ENCODE data around the gene AP3S2. TPM values are rescaled to one million over a fixed set of nuclear protein-coding genes. Genes with fewer than 3 reads are reported as not detected.
"Not testable (repeated sequence)": the region's sequence is repeated elsewhere in the genome, so short reads cannot be mapped to it uniquely, and the experiment has no call there.

AP3S2 gene
- total RNA-seq, 2 experiments from 2014 or later = 12.4 to 15.3 TPM

DNA sequence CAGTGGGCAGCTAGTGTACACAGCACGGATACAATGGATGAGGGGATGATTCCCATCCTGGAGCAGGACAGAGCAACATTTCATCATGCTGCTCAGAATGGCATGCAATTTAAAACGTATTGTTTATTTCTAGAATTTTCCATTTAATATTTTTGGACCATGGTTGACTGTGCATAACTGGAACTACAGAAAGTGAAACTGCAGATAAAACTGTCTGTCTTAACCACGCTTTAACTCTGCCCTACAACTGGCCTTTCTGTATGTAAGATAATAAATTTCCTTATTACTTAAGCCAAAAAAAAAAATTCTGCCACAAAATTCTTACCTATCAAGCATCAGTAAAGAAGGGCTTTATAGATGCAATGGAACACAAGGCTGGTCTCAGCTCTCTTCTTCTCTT lies 33.4 kb downstream of the AP3S2 start:
- no peaks in the 10 kb centered on the region for H3K9me3 Mint-ChIP-seq (ENCODE audit: low read depth)
- intact Hi-C loops (cut with DNase I, micrococcal nuclease) = no loop called here
- H3K27ac Mint-ChIP-seq = no peak overlapping the region

DNA sequence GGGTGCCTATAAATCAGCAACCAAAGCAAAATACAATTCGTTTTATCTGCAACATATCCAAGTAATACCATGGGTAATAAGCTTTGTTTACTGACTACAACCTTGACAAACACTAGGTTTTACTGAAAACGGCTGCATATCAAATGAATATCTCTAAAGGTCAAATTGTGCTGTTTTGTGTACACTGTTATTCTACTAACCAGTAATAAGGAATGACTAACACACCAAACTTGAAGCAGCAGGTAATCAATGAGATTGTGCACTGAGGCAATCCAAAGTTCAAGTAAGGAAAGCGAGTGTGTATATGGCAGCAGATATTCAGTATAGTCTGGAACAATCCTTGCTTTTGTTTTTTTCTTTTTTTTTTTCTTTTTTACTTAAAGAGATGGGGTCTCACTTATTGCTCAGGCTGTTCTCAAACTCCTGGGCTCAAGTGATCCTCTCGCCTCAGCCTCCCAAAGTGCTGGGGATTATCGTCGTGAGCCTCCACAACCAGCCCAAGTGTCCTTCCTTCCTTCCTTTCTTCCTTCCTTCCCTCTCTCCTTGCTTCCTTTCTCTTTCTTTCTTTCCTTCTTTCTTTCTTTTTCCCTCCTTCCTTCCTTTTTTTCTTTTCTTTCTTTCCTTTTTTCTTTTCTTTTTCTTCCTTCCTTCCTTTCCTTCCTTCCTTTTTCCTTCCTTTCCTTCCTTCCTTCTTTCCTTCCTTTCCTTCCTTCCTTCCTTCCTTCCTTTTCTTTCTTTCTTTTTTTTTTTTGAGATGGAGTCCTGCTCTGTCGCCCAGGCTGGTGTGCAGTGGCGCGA lies 34.9 kb downstream of the AP3S2 start:
- H3K4me1 Mint-ChIP-seq = no peaks in the 10 kb centered on the region
- H3K27ac Mint-ChIP-seq = no peak overlapping the region
- ChIA-PET CTCF (no interaction called here), POLR2A (no interaction called here)
- intact Hi-C loops (cut with DNase I, micrococcal nuclease) = no loop called here
- H3K36me3 Mint-ChIP-seq (ENCODE audit: low read depth) = peaks cover 11% of the 10 kb centered on the region
- no peak overlapping the region for H3K4me3 Mint-ChIP-seq
- no peaks in the 10 kb centered on the region for H3K9me3 Mint-ChIP-seq (ENCODE audit: low read depth)
- ATAC-seq (no peak), DNase-seq (no peak)
- no peaks in the 10 kb centered on the region for H3K27me3 Mint-ChIP-seq

More for the DNA sequence above, 33.4 kb downstream of the AP3S2 start:
- ChIA-PET POLR2A (no interaction called here), CTCF (interaction anchor here (0.5 to 1.7 kb wide), 5 partner anchors 14 to 333 kb away, joined by 3 to 11 read pairs (median 3); partner anchors contain the start of gene MESP1)
- H3K4me3 Mint-ChIP-seq = no peak overlapping the region
- H3K27me3 Mint-ChIP-seq = no peaks in the 10 kb centered on the region
- H3K36me3 Mint-ChIP-seq (ENCODE audit: low read depth) = peaks cover 12% of the 10 kb centered on the region
- no peak for ATAC-seq
- DNase-seq = no peak
- H3K4me1 Mint-ChIP-seq = no peaks in the 10 kb centered on the region

DNA sequence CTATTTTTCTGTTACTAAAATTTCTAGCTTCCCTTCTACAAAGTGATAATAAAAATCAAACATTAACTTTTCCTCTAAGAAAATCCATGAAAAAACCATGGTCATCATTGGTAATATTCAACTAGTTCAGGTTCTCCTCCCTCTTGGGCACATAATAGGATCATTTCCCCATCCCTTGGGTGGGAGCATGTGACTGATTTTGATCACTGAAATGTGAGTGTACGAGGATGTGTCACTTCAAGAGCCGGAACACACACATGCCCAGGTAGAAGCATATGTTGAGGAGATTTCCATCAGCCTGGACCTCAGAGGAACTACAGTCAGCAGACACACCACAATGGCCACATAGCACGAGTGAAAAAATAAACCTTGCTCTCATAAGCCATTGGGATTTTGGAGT lies 36.1 kb downstream of the AP3S2 start:
- Mint-ChIP-seq H3K9me3 (ENCODE audit: low read depth) (no peaks in the 10 kb centered on the region), H3K27me3 (no peaks in the 10 kb centered on the region), H3K36me3 (ENCODE audit: low read depth) (peaks cover 11% of the 10 kb centered on the region), H3K4me1 (no peaks in the 10 kb centered on the region), H3K4me3 (no peak overlapping the region), H3K27ac (no peak overlapping the region)
- DNase-seq (no peak), ATAC-seq (no peak)
- intact Hi-C loops (cut with DNase I, micrococcal nuclease) = no loop called here
- CTCF ChIA-PET = interaction anchor here (0.6 to 1.4 kb wide), 4 partner anchors 13 to 32 kb away, joined by 3 to 5 read pairs (median 4); no protein-coding TSS in a partner anchor
- POLR2A ChIA-PET = no interaction called here

DNA sequence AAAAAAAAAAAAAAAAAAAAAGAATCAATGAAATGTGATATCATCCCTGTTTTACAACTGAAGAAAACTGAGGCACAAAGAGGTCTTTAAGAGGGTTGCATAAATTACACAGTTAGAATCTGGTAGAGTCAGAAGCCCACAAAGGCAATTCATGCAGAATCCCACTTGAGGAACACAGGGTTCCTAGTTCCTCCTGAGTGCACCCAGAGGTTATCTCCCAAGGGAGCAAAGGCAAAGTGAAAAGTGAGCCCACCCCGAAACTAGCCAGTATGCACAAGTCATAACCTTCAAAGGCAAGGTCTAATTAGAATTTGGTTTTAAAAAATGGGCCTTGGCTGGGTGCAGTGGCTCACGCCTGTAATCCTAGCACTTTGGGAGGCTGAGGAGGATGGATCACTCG lies 37.8 kb downstream of the AP3S2 start:
- POLR2A ChIA-PET = no interaction called here
- intact Hi-C loops (cut with DNase I, micrococcal nuclease) = no loop called here
- ATAC-seq = no peak
- peaks cover 13% of the 10 kb centered on the region for H3K36me3 Mint-ChIP-seq (ENCODE audit: low read depth)
- CTCF ChIA-PET = no interaction called here
- H3K9me3 Mint-ChIP-seq (ENCODE audit: low read depth) = no peaks in the 10 kb centered on the region
- no peak overlapping the region for H3K4me3 Mint-ChIP-seq
- H3K27ac Mint-ChIP-seq = no peak overlapping the region
- no peaks in the 10 kb centered on the region for H3K4me1 Mint-ChIP-seq
- no peaks in the 10 kb centered on the region for H3K27me3 Mint-ChIP-seq
- DNase-seq = no peak

DNA sequence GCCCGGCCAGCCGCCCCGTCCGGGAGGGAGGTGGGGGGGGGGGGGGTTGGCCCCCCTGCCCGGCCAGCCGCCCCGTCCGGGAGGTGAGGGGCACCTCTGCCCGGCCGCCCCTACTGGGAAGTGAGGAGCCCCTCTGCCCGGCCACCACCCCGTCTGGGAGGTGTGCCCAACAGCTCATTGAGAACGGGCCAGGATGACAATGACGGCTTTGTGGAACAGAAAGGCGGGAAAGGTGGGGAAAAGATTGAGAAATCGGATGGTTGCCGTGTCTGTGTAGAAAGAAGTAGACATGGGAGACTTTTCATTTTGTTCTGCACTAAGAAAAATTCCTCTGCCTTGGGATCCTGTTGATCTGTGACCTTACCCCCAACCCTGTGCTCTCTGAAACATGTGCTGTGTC lies 38.9 kb downstream of the AP3S2 start:
- H3K4me3 Mint-ChIP-seq; H3K27me3 Mint-ChIP-seq; H3K27ac Mint-ChIP-seq; CTCF ChIA-PET; H3K9me3 Mint-ChIP-seq (ENCODE audit: low read depth); H3K4me1 Mint-ChIP-seq; POLR2A ChIA-PET; ATAC-seq; DNase-seq; intact Hi-C loops (cut with DNase I, micrococcal nuclease): not testable (repeated sequence)
- peaks cover 16% of the 10 kb centered on the region for H3K36me3 Mint-ChIP-seq (ENCODE audit: low read depth)

DNA sequence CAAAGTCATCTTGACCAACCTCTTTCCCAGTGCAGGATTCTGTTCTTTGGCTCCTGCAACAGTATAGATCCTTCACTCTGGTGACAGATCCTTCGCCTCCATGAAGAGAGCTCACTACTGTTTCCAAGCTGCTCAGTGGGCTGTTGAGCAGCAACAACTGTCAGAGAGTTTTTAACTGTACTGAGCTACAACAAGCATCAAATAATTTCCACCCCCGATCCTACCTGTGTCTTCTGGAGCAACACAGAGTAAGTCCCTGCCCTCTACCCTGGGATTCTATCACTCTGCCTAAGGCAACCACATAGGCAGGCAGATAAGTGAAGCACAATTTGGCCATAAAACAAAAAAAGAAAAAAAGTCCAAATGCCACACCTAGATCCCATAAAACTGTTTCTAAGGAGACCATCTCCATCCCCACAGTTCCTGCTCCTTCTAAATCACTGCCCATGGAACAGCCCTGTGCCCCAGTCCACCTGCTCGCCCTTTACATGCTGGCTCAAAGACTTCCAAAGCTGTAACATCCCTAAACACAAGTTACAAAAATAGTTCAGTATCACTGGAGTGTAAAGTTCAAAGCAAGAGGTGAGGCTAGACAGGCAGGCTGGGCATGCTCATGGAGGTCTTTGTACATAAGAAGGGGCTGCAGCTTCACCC lies 41.3 kb downstream of the AP3S2 start:
- Mint-ChIP-seq H3K27me3 (no peaks in the 10 kb centered on the region), H3K27ac (no peak overlapping the region), H3K36me3 (ENCODE audit: low read depth) (peaks cover 18% of the 10 kb centered on the region), H3K4me1 (peaks cover 7% of the 10 kb centered on the region), H3K4me3 (no peak overlapping the region), H3K9me3 (ENCODE audit: low read depth) (no peaks in the 10 kb centered on the region)
- DNase-seq (no peak), ATAC-seq (no peak)
- POLR2A ChIA-PET = no interaction called here
- CTCF ChIA-PET = interaction anchor here (0.6 to 1.2 kb wide), 3 partner anchors 39 to 394 kb away, joined by 3 to 4 read pairs (median 3); no protein-coding TSS in a partner anchor
- intact Hi-C loops (cut with DNase I, micrococcal nuclease) = no loop called here

DNA sequence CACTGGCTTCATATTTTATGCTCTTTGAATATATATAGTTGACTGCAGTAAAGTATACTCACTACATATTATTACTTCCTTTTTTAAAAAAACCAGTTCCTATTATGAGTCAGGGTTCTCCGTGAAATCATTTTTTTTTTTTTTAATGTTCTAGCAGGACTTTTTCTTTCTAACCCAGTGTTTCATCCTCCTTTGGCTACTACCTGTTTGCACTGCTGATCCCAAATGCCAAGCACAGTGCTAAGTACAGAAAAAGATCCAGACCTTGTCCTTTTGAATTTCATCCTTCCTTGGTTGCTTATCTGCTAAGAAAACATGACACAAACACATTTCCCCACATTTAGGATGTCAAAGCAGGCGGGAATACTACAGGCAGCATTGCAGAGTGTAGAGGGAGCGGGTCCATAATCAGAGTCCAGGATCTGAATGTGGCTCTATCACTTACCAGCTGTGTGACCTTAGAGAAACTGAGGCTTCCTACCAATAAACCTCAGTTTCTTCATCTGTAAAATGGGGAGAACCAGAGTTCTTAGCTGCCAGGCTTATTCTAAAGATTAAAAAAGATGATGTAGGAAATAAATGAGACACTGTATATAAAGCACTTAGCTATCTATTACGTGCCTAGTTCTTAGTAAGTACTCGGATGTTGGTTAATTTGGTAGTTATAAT lies 42.0 kb downstream of the AP3S2 start:
- H3K36me3 Mint-ChIP-seq (ENCODE audit: low read depth) = peaks cover 20% of the 10 kb centered on the region
- H3K27me3 Mint-ChIP-seq = no peaks in the 10 kb centered on the region
- ATAC-seq (no peak), DNase-seq (no peak)
- ChIA-PET CTCF (interaction anchor here (1.2 kb wide), 1 partner anchor 91 kb away, joined by 3 read pairs; no protein-coding TSS in a partner anchor), POLR2A (no interaction called here)
- no peak overlapping the region for H3K4me3 Mint-ChIP-seq
- peaks cover 7% of the 10 kb centered on the region for H3K4me1 Mint-ChIP-seq
- H3K27ac Mint-ChIP-seq = no peak overlapping the region
- intact Hi-C loops (cut with DNase I, micrococcal nuclease) = no loop called here
- no peaks in the 10 kb centered on the region for H3K9me3 Mint-ChIP-seq (ENCODE audit: low read depth)

DNA sequence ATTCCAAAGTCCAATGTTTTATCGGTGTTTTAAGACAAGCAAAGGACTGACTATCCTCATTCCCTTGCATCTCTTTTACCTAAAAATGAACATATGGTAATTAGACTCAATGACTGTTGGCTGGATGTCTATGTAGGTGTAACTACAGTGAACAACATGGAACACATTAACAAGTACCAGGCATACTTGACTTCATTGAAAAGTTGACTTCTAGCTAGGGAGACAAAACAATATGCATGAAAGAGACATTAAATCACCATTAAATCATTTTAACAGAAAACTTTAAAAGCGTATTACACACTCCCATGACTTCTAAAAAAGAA lies 44.9 kb downstream of the AP3S2 start:
- ChIA-PET CTCF (interaction anchor here (1.1 kb wide), 2 partner anchors 26 to 88 kb away, joined by 3 to 8 read pairs; no protein-coding TSS in a partner anchor), POLR2A (no interaction called here)
- Mint-ChIP-seq H3K36me3 (ENCODE audit: low read depth) (peaks cover 16% of the 10 kb centered on the region), H3K4me3 (no peak overlapping the region), H3K4me1 (peaks cover 16% of the 10 kb centered on the region), H3K27me3 (no peaks in the 10 kb centered on the region), H3K9me3 (ENCODE audit: low read depth) (no peaks in the 10 kb centered on the region), H3K27ac (peak overlapping the region; percentile 0)
- ATAC-seq (no peak), DNase-seq (no peak)
- intact Hi-C loops (cut with DNase I, micrococcal nuclease) = no loop called here

DNA sequence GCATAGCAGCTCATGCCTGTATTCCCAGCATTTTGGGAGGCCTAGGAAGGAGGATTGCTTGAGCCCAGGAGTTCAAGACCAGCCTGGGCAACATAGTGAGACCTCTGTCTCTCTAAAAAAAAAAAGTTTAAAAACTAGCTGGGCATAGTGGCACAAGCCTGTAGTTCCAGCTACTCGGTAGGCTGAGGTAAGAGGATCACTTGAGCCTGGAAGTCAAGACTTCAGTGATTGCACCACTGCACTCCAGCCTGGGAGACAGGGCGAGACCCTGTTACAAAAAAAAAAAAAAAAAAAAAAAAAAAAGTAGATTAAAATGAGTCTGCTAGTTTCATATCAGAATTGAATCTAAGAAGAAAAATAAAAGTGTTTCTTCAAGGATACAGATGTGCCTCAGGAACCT lies 46.7 kb downstream of the AP3S2 start:
- peak overlapping the region; percentile 65 for H3K27ac Mint-ChIP-seq
- intact Hi-C loops (cut with DNase I, micrococcal nuclease) = no loop called here
- DNase-seq (no peak), ATAC-seq (no peak)
- POLR2A ChIA-PET = no interaction called here
- no peaks in the 10 kb centered on the region for H3K9me3 Mint-ChIP-seq (ENCODE audit: low read depth)
- peaks cover 19% of the 10 kb centered on the region for H3K4me1 Mint-ChIP-seq
- no peak overlapping the region for H3K4me3 Mint-ChIP-seq
- CTCF ChIA-PET = interaction anchor here (0.6 to 1.6 kb wide), 3 partner anchors 9 to 50 kb away, joined by 3 to 4 read pairs (median 4); no protein-coding TSS in a partner anchor
- peaks cover 12% of the 10 kb centered on the region for H3K36me3 Mint-ChIP-seq (ENCODE audit: low read depth)
- no peaks in the 10 kb centered on the region for H3K27me3 Mint-ChIP-seq

DNA sequence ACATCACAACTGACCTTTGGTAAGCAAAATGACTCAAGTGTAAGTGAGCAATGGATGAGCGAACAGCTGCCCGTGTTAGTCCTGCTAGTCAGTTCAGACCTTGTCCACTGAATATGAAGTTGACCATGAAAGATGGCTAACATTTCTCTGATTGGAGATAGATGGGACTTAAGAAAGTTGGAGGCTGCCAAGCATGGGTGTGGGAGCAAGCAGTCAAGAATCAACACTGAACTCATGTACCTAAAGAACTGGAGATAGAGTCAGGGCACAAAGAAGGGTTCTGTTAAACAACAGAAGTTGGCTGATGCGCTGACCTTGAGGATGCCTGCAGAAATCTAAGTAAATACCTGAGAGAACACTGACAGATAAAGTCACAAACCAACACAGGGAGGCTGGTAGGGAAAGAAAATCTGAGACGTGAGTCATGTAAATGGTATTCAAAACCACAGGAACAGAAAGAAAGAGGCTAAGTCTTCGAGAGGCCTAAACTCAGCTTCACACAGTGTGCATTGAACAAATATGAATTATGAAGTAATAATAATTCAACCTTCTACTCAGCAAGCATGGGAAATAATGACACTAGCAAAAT lies 48.4 kb downstream of the AP3S2 start:
- Mint-ChIP-seq H3K27ac (no peak overlapping the region), H3K9me3 (ENCODE audit: low read depth) (no peaks in the 10 kb centered on the region), H3K4me1 (peaks cover 22% of the 10 kb centered on the region), H3K36me3 (ENCODE audit: low read depth) (peaks cover 8% of the 10 kb centered on the region), H3K27me3 (no peaks in the 10 kb centered on the region), H3K4me3 (no peak overlapping the region)
- intact Hi-C loops (cut with DNase I, micrococcal nuclease) = no loop called here
- ATAC-seq (peak; percentile 57), DNase-seq (no peak)
- POLR2A ChIA-PET = no interaction called here
- CTCF ChIA-PET = interaction anchor here (0.7 to 1.9 kb wide), 3 partner anchors 18 to 203 kb away, joined by 3 to 7 read pairs (median 3); no protein-coding TSS in a partner anchor

DNA sequence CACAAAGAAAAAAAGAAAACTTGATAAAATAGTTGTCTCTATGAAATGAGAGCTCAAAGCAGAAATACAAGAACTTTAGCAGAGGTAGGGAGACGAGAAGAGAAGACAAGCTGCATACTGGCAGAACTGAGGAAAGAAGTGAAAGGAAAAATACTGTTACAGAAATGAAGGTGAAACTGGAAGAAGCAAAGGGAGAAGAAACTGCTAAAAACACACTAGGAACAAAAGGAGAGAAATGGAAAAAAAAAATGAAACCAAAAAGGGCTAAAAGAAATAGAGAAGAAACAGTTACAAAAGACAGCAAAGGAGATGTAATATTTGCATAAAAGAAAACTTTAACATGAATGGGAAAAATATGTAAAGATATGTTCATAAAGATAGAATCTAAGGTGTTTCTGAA lies 51.8 kb downstream of the AP3S2 start:
- intact Hi-C loops (cut with DNase I, micrococcal nuclease) = no loop called here
- DNase-seq (no peak), ATAC-seq (no peak)
- Mint-ChIP-seq H3K27ac (no peak overlapping the region), H3K36me3 (ENCODE audit: low read depth) (peaks cover 6% of the 10 kb centered on the region), H3K4me3 (no peak overlapping the region), H3K27me3 (no peaks in the 10 kb centered on the region), H3K9me3 (ENCODE audit: low read depth) (no peaks in the 10 kb centered on the region), H3K4me1 (peaks cover 19% of the 10 kb centered on the region)
- POLR2A ChIA-PET = no interaction called here
- CTCF ChIA-PET = interaction anchor here (1.0 to 2.0 kb wide), 4 partner anchors 10 to 261 kb away, joined by 3 to 5 read pairs (median 3); partner anchors contain the start of gene IDH2

Measured in activated CD4-positive, alpha-beta T cell treated with anti-CD3 and anti-CD28 coated beads for 36 hours (primary cell).